GM19023 (cell line): ENCODE results near the gene UCHL1.
"Not testable (repeated sequence)": the region's sequence is repeated elsewhere in the genome, so short reads cannot be mapped to it uniquely, and the experiment has no call there.

Source experiments
- ATAC-seq: cut with Tn5 transposase; IDR thresholded peaks from one replicate; pipeline ENCODE4 v1.9.1; 2021; ENCODE audit warnings: mild to moderate bottlenecking, moderate library complexity; ENCODE audit not compliant: unreplicated experiment

Gene UCHL1

DNA sequence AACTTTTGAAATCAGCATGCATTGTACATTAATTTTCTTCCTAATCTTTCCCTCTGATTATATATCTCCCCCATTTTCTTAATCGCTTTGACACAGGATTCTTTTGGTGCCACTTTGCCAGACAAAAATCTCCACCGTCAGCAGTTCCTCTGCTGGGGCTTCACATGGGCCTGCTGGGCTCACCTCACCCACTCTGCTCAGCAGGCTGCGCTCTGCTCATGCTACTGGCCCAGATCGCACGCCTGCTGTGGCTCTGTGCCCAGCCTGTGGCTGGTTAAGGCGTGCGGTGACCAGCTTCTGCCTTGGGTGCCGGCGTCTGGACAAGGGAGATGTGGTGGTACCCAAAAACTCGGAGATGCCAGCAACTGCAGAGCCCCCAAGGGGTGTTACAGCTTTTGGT, 31.1 kb downstream of the UCHL1 start:
- ATAC-seq: no peak

DNA sequence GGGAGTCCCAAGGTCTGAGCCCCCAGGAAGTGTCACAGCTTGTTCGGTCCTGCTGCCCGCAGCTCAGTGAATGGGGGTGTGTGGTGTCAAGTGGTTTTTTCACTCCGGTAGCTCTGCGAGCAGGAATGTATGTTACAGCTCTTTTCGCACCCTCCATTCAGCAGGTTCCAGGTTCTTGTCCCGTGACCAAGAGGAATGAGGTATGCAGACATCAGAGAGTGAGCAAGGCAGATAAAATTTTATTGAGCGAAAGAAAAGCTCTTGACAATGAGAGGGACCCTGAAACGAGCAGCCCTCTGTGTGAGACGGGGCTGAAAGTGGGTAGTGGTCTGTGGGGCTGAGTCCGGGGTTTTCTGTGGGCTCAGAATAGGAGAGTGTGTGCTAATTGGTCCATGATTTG, 31.5 kb downstream of the UCHL1 start:
- ATAC-seq: no peak

DNA sequence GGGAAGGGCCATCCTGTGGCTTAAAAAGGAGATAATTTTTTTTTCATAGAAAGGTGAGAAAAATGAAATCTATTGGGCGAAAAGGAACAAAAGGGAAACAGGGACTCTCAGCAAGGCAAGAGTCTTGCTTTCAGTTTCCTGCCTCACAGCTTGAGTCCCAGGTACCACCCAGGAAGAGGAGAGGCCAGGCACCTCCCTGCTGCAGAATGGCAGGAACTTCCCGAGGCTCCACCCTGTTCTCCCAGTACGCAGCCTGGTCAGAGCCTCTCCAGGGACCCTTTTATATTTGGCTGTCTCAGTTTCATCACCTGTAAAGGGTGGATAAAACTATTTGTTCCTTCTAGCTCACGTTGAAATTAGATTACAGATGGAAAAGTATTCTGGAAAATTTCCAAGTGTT, 33.8 kb downstream of the UCHL1 start:
- ATAC-seq: no peak

DNA sequence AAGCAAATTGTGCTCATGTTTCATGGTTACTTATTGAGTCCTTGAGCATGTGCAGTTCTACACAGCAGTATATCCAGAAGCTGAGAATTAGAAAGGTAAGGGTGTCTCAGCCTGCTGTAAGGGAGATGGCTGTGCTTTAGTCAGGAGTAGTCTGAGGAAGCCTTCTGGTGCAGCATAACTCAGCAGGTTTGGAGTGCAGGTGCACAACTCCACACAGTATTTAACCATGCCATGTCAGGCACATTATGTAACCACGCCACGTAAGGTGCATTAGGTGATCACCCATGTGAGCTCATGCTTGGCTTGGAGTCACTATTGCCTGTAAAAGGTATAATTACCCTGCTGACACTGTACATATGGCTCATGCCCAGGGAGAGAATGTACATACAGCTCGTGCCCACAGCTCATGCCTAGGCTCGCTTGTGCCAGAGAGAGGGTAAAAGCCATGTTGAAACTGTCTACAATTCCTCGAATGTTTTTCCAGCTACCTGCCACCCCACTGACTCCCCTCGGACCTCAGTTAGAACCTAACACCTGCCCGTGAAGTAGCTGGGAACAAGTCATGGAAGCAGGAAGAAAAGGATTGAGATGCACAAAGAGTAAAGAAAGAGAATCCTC, 37.8 kb downstream of the UCHL1 start:
- no peak for ATAC-seq

DNA sequence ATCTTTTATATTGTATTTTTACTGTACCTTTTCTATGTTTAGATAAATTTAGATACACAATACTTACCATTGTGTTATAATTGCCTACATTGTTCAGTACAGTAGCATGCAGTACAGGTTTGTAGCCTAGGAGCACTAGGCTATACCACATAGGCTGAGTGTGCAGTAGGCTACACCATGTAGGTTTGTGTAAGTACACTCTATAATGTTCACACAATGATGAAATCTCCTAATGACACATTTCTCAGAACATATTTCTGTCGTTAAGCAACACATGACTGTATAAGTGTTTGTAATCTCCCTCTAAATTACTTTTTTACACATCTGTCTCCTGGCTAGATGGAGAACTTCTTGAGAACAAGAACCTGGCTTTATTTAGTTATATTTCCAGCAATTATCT, 40.3 kb downstream of the UCHL1 start:
- ATAC-seq: no peak

DNA sequence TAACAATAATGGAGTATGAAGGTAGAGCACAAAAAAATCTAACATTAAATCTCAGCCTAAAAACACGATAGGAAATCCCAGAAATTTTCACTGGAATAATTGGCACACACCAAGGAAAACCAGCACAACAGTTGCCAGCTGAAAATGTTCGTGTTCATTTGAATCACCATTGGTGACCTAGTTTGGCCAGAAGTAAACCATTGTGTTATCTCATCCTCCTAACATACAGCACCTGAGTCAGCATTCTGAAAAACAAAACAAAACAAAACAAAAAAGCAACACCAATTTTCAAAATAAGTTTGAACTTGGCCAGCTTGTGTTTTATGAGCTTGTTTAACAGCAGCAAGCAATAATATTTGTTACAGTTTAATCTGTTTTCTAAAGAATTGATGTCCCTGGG, 41.1 kb downstream of the UCHL1 start:
- no peak for ATAC-seq

DNA sequence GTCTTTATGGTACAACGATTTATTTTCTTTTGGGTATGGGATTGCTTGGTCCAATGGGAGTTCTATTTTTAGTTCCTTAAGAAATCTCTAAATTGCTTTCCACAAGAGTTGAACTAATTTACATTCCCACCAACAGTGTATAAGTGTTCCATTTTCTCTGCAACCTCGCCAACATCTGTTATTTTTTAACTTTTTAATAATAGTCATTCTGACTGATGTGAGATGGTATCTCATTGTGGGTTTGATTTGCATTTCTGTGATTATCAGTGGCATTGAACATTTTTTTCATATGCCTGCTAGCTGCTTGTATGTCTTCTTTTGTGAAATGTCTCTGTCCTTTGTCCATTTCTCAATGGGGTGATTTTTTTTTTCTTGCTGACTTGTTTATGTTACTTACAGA, 42.8 kb downstream of the UCHL1 start:
- ATAC-seq: no peak

DNA sequence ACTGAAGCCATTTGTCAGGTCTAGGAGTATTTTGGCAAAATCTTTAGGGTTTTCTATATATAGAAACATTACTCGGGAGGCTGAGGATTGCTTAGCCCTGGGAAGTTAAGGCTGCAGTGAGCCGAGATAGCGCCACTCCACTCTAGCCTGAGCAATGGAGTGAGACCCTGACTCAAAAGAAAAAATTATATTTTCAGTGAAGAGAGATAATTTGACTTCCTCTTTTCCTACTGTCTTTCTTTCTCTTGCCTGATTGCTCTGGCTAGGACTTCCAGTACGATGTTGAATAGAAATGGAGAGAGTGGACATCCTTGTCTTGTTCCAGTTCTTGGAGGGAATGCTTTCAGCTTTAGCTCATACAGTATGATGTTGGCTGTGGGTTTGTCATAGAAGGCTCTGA, 44.4 kb downstream of the UCHL1 start:
- ATAC-seq: no peak

DNA sequence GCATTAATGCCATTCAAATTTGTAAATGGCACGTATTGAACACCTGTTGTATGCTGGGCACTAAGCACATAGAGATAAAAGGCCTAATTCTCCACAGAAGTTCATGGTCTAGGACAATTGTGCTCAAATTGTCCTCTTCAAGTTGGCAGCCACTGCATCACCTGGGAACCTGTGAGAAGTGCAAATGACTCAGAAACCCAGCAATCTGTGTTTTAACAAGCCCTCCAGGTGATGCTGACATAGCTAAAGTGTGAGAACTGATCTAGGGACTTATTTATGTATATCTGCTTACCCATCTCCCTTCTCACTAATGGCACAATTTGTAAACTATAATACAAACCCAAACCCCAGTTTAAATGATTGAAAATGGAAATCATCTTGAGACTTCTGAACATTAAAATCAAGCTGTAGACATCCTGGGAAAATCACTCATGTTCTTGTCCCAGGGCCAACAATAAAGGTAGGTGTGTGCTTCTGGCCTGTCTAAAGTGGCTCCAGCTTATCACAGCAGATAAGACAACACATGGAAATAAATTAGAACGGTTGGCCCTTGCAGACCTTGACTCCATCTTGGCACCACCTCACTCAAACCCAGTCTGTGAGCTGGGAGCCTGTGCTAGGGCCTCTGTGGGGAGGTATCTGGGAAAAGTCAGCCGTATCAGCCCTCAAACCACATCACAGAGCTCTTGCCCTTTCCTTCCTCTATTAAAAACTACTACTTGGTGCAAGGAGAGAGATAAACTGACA, 46.8 kb downstream of the UCHL1 start:
- no peak for ATAC-seq

DNA sequence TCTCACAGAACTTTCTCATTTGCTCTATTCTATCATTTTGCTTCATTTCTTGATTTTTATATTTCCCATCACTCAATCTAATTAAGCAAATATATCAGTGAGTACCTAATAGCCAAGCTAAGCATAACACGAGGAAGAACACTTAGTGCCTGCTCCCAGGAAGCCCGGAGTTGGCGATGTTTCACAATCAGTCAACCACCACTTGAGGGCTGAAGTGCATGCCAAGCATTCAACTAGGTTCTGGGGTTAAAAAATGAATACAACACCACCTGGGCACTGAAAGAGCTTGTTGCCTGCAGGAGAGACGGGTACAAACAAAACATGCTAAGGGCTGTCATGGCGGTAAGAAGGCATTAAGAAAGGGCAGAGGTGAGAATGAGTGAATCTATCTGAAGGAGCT, 47.5 kb downstream of the UCHL1 start:
- no peak for ATAC-seq

DNA sequence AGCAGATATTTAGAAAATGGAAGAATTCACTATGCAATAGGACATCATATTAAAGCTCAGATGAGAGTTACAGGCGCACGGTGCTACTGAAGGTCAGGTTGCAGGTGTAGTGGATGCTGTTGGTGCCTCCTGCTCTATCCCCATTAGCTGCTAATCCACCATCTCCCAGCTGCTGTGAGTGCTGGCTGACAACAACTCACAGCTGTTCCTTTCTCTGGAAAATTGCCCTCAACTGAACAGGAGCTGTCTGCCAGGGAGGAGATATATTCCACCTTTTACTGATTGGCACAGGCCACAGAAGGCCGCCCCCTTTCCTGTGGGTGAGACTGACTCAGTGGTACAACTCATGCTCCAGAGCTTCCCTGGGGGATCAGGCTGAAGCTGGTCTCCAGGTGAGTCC, 48.7 kb downstream of the UCHL1 start:
- no peak for ATAC-seq

DNA sequence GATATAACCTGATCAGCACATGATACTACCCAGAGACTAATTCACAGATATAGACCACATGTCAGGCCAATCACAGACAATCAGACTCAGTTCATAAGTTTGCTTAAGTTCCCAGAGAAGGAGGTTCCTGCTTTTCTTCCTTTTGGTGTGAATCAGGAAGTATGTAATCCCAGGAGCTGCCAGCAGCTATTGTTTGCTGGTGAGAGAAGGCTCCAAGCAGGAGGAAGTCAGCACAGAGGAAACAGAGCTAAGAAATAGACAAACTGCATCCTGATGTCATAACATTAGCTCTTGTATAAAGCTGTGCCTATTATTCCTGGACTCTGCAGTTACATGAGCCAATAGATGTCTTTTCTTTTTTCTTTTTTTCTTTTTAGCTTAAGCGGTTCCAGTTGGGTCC, 50.9 kb downstream of the UCHL1 start:
- no peak for ATAC-seq

DNA sequence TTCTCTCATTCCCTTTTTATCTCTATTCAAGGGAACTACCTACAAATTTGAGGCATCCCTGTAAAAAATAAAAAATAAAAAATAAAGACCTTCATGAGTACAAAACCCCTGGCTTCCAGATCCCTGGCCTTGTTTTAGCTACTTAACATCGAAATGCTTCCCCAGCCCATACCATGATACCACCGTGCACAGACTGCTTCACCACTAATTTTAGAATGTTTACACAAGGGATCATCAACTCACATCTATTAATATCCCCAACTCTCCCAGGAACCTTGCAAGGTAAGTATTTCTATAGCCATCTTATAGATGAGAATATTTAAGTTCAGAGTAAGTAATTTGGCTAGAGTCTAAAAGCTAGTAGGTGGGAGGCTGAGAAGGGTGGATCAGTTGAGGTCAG, 51.7 kb downstream of the UCHL1 start:
- ATAC-seq: no peak

DNA sequence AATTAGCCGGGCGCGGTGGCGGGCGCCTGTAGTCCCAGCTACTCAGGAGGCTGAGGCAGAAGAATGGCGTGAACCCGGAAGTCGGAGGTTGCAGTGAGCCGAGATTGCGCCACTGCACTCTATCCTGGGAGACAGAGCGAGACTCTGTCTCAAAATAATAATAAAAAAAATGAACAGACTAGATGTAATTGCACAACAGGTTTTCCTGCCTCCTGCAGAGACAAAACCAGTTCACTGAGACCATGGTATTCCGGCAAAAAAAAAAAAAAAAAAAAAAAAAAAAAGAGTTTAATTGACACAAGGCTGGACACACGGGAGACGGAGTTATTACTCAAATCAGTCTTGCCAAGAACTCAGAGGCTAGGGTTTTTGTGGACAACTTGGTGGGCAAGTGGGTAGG, 58.7 kb downstream of the UCHL1 start:
- not testable (repeated sequence) for ATAC-seq

DNA sequence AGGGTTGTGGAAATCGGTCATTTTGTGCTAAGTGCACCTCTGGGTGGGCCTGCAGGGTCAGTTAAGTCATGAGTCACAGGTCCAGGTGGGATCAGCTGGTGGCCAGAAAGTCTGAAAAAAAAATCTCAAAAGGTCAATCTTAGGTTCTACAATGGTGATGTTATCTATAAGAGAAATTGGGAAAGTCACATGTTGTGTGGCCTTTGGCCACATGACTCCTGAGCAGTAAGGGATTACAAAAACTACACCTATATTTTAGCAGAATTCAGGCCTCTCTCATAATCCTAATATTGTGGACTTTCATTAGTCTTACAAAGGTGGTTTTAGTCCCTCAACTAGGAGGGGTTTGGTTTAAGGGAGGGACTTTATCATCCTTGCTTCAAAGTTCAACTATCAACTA, 59.1 kb downstream of the UCHL1 start:
- ATAC-seq: no peak
